Pancreas (tissue), 10 donors: ENCODE data around the gene ADAMTSL1. TPM values are rescaled to one million over a fixed set of nuclear protein-coding genes. Genes with fewer than 3 reads are reported as not detected.

Source experiments
- ATAC-seq, 4 donors: fragments of 200-7000 bp; cut with Tn5 transposase; one replicate each; pipeline versions ENCODE4 v1.8.0 to v1.9.1; 2020; ENCODE audit warnings: mild to moderate bottlenecking in 4 of 4, moderate library complexity in 4 of 4
- DNase-seq, 6 donors: peaks; one replicate each; pipeline ENCODE4 v3.0.0-alpha.2; 2020
- FAIRE-seq: peaks from 2 replicates; lab custom pipeline; 2012; peaks lifted over from hg19 to GRCh38; lab: Jason Lieb, UNC
- H3K27ac ChIP-seq, 4 donors: fragments of 200-600 bp; sonication (generic); 1 replicate in 3 of 4; 2 replicates in 1 of 4; pipeline versions ENCODE4 v1.5.0 to v1.8.0; 2020
- H3K27me3 ChIP-seq, 4 donors: fragments of 200-600 bp; one replicate each; pipeline ENCODE4 v1.8.0; 2021
- H3K36me3 ChIP-seq, 3 donors: fragments of 200-600 bp; sonication (generic) in 1 of 3; one replicate each; pipeline versions ENCODE4 v1.5.0 to v1.8.0; 2020 to 2021
- H3K4me1 ChIP-seq, 3 donors: fragments of 200-600 bp; one replicate each; pipeline ENCODE4 v1.8.0; 2021
- H3K4me3 ChIP-seq, 4 donors: fragments of 200-600 bp; sonication (generic) in 2 of 4; one replicate each; pipeline versions ENCODE4 v1.5.0 to v1.8.0; 2020 to 2021
- H3K9me3 ChIP-seq, 4 donors: fragments of 200-600 bp; one replicate each; pipeline ENCODE4 v1.8.0; 2021
- WGBS, 2 donors: extraction: QIAGEN DNeasy Blood & Tissue Kit; methylation state at CpG; one replicate each; pipeline ENCODE4 v1.1.7; 2013; 5-methylcytosine and 5-hydroxymethylcytosine counted together
- intact Hi-C, 3 donors: fragments of 100-400 bp; cut with DNase I; formaldehyde crosslinking; loops; one replicate each; pipeline versions ENCODE4 v1.11.1 to v1.14.2; 2022
- polyA plus RNA-seq, 2 donors: library from polyadenylated mRNA; stranded (reverse); fragments of 200-250 nt; gene quantifications; one replicate each; pipeline ENCODE4 v1.2.3, GENCODE V29; 2013
- total RNA-seq, 6 donors: library from RNA; stranded (reverse); fragmentation: NEBNext Ultra II Directional in 4 of 6; extraction: Animal tissue kit (Norgen Biotek cat#: 25700) in 4 of 6; gene quantifications; one replicate each; pipeline versions ENCODE4 v1.2.1 to v1.2.4, GENCODE V29; 2021 to 2023
- TF ChIP-seq, protein P1 (sequence below), 4 donors: fragments of 200-600 bp; sonication (generic) in 3 of 4; IDR thresholded peaks; one replicate each; pipeline versions ENCODE4 v1.5.0 to v1.8.0; 2021; ENCODE audit warnings: antibody characterized with exemption in 4 of 4
- donor health status: healthy with polysubstance abuse.
- donor health status: DM: no; HTN: no; CAD: no; lungs with moderate emphysema.
- donor health status: DM: no; HTN: no; CAD: no.
- donor health status: control.
- donor health status: control.
- donor health status: Bipolar disorder and iron deficiency.
- donor health status: DM: yes; HTN: yes; CAD: no.
- donor health status: DM: no; HTN: no; CAD: no.
- donor health status: DM: no; HTN: no; CAD: no.
- donor health status: DM: yes; HTN: yes; CAD: no.

Gene ADAMTSL1
- total and polyA plus RNA-seq, 8 donors, result 0.24 to 2.1 (median 0.67) TPM

DNA sequence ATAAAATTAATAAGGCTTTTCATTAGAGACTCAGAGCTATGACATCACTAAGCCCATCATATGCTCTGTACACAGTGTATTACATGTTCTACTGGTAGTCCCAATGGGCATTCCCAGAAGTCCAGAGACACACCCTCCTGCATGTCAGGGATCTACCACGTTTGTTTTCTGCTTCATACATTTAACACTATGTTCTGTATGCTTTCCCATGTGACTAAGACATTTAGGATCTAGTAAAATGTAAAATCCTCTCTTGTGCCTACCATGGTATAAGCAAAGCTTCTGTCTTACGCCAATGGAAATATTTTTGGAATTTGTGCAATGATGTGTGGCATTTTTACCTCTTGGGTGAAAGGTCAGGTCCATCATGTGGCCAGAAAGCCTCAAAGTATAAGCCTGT, 192.4 kb downstream of the ADAMTSL1 start:
- DNase-seq, result no peak
- no peak for ATAC-seq
- WGBS, 2 donors, result 56 to 70% methylated on average over 2 of the region's 2 CpGs
- no peak for FAIRE-seq
- H3K27ac ChIP-seq, result no peak overlapping the region
- intact Hi-C loops, result no loop called here
- TF ChIP-seq, protein P1, sequence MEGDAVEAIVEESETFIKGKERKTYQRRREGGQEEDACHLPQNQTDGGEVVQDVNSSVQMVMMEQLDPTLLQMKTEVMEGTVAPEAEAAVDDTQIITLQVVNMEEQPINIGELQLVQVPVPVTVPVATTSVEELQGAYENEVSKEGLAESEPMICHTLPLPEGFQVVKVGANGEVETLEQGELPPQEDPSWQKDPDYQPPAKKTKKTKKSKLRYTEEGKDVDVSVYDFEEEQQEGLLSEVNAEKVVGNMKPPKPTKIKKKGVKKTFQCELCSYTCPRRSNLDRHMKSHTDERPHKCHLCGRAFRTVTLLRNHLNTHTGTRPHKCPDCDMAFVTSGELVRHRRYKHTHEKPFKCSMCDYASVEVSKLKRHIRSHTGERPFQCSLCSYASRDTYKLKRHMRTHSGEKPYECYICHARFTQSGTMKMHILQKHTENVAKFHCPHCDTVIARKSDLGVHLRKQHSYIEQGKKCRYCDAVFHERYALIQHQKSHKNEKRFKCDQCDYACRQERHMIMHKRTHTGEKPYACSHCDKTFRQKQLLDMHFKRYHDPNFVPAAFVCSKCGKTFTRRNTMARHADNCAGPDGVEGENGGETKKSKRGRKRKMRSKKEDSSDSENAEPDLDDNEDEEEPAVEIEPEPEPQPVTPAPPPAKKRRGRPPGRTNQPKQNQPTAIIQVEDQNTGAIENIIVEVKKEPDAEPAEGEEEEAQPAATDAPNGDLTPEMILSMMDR (IDR thresholded peaks at IDR 0.05), result no peak
- H3K4me3 ChIP-seq, result no peak overlapping the region
- H3K4me1 ChIP-seq, result no peaks in the 10 kb centered on the region
- H3K27me3 ChIP-seq, result peaks cover 0 to 4% (median 0%) of the 10 kb centered on the region in 4 donors
- no peaks in the 10 kb centered on the region for H3K9me3 ChIP-seq
- no peaks in the 10 kb centered on the region for H3K36me3 ChIP-seq

DNA sequence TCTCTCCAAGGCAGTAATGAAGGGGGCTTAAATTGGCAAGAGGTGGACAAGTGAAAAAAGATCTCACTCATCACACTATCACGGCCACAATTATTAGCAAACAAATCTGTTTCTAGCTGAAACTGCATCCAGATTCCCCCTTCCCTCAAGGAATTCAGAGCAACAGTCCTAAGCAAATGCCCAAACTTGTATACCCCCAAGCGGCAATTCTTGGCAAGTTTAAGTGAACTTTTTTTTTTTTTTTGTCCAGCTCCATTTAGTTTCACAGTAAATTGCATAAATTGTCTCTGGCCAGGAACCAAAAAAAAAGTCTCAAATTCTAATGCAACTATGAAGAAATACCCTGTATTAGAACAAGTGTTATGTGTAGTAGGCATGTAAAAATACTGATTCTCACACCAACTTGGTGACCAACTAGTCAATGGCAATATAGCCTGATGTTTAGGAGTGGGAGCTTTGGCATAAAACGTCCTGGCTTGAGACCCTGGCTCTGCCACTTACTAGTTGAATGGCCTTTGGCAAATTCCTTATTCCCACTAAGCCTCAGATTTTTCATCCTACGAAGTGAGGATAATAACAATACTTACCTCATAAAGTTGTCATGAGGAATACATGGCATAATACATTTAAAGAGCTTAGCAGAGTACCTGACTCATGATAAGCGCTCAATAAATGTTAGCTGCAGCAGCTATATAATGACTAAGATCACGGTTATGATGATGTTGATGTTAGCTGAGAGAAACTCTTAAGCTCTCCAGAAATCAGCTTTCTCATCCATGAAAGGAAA, 193.2 kb downstream of the ADAMTSL1 start:
- 77 to 88% methylated on average over 6 of the region's 6 CpGs for WGBS, 2 donors
- H3K27me3 ChIP-seq, result peaks cover 0 to 4% (median 0%) of the 10 kb centered on the region in 4 donors
- no peaks in the 10 kb centered on the region for H3K9me3 ChIP-seq
- intact Hi-C loops, result no loop called here
- FAIRE-seq, result no peak
- DNase-seq, result no peak
- no peak overlapping the region for H3K27ac ChIP-seq
- no peak for ATAC-seq
- no peak overlapping the region for H3K4me3 ChIP-seq
- no peaks in the 10 kb centered on the region for H3K4me1 ChIP-seq
- TF ChIP-seq, protein P1 (IDR thresholded peaks at IDR 0.05), result no peak
- H3K36me3 ChIP-seq, result no peaks in the 10 kb centered on the region

DNA sequence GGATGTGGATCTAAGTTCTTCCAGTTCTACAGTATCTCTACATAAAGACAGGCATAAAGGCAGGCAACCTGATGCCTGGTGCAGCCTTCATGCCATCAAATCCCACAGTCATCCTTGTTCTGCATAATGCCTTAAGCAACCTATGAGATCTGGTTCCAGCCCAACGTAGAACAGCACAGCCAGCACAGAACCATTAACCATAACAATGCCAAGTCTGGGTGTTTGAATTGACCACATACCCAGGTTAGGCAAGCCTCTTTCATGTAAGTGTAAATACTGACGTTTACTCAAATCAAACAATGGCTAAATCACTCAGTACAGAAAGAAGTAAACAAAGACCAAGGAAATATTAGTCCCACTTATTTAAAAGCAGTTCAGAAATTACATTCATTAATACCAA, 195.0 kb downstream of the ADAMTSL1 start:
- FAIRE-seq (no peak), ATAC-seq (peak in 3 of 4 donors; percentile 47 to 77 (median 63)), DNase-seq (no peak)
- intact Hi-C loops, result no loop called here
- H3K27me3 ChIP-seq, result no peaks in the 10 kb centered on the region
- H3K4me1 ChIP-seq, result no peaks in the 10 kb centered on the region
- H3K4me3 ChIP-seq, result no peak overlapping the region
- TF ChIP-seq, protein P1 (IDR thresholded peaks at IDR 0.05), result no peak
- WGBS, 2 donors, result 10 to 16% methylated on average over 2 of the region's 2 CpGs
- no peak overlapping the region for H3K27ac ChIP-seq
- H3K9me3 ChIP-seq, result no peaks in the 10 kb centered on the region
- H3K36me3 ChIP-seq, result no peaks in the 10 kb centered on the region

DNA sequence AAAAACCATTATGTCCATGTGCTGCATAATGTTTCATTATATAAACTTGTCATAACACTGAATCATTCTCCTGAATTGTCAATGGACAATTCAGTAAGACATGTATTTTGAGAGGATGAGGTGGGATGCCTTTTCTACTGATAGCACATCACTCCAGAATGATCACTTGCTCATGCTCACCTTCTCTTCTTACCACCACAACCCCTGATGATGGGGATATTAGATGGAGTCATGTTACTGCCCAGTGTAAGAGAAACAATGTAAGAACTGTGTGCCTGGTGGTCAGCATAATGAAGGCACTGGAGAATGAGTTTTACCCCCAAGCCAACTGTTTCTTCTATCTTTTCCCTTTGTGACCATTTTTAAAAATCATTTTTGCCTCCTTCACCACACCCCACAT, 198.8 kb downstream of the ADAMTSL1 start:
- H3K4me1 ChIP-seq, result no peaks in the 10 kb centered on the region
- no peak overlapping the region for H3K27ac ChIP-seq
- no peaks in the 10 kb centered on the region for H3K36me3 ChIP-seq
- no peaks in the 10 kb centered on the region for H3K9me3 ChIP-seq
- FAIRE-seq (no peak), DNase-seq (no peak), ATAC-seq (no peak)
- TF ChIP-seq, protein P1 (IDR thresholded peaks at IDR 0.05), result no peak
- intact Hi-C loops, result no loop called here
- no peaks in the 10 kb centered on the region for H3K27me3 ChIP-seq
- no peak overlapping the region for H3K4me3 ChIP-seq

DNA sequence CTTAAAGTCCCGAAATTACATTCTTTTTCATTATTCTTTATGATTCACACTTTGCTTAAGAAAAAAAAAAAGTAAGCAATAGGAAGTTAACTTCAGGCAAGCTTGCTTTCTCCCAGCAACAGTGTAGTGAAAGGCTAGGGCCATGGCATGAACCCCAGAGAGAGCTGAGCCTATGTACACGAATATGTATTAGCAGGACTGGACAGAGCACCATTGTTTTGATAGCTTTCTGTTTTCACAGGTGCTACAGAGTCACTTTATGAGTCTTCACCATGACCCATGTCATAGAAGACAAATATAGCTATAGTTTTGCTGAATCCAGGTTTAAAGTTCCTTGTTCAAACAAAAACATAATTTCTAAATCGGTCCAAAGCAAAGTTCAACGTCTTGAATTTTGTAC, 199.2 kb downstream of the ADAMTSL1 start:
- FAIRE-seq (no peak), DNase-seq (no peak), ATAC-seq (no peak)
- intact Hi-C loops, result no loop called here
- 30 to 32% methylated on average over 4 of the region's 4 CpGs for WGBS, 2 donors
- Histone ChIP-seq H3K36me3 (no peaks in the 10 kb centered on the region), H3K9me3 (no peaks in the 10 kb centered on the region), H3K27me3 (no peaks in the 10 kb centered on the region), H3K27ac (no peak overlapping the region), H3K4me3 (no peak overlapping the region), H3K4me1 (no peaks in the 10 kb centered on the region)
- TF ChIP-seq, protein P1 (IDR thresholded peaks at IDR 0.05), result no peak
